Nephron (organoid): Measurements from ENCODE around the gene ODAD4.
"Not testable (repeated sequence)": the region's sequence is repeated elsewhere in the genome, so short reads cannot be mapped to it uniquely, and the experiment has no call there.

Experiments
- H3K27ac Mint-ChIP-seq, 3 experiments: 2 replicates each; pipeline ENCODE4 v1.8.0; 2020; ENCODE audit warnings: mixed read lengths in 3 of 3, mild to moderate bottlenecking in 2 of 3, moderate library complexity in 1 of 3
- H3K27me3 Mint-ChIP-seq: 2 replicates; pipeline ENCODE4 v1.8.0; 2021; ENCODE audit warnings: low read depth, mild to moderate bottlenecking, moderate library complexity, mixed read lengths
- H3K36me3 Mint-ChIP-seq: 2 replicates; pipeline ENCODE4 v1.8.0; 2020; ENCODE audit warnings: low read depth, mixed read lengths
- H3K4me1 Mint-ChIP-seq: 2 replicates; pipeline ENCODE4 v1.8.0; 2020; ENCODE audit warnings: mixed read lengths
- H3K4me3 Mint-ChIP-seq, 3 experiments: 2 replicates each; pipeline ENCODE4 v1.8.0; 2020; ENCODE audit warnings: mild to moderate bottlenecking in 3 of 3, mixed read lengths in 3 of 3, moderate library complexity in 2 of 3
- H3K9me3 Mint-ChIP-seq: 2 replicates; pipeline ENCODE4 v1.8.0; 2020; ENCODE audit warnings: mixed read lengths
- CTCF ChIP-seq, 3 experiments: fragments of 200-600 bp; sonication (generic); IDR thresholded peaks; one replicate each; pipeline ENCODE4 v1.5.0; 2021; ENCODE audit warnings: antibody characterized with exemption in 3 of 3; ENCODE audit not compliant: unreplicated experiment in 3 of 3

Gene ODAD4

DNA sequence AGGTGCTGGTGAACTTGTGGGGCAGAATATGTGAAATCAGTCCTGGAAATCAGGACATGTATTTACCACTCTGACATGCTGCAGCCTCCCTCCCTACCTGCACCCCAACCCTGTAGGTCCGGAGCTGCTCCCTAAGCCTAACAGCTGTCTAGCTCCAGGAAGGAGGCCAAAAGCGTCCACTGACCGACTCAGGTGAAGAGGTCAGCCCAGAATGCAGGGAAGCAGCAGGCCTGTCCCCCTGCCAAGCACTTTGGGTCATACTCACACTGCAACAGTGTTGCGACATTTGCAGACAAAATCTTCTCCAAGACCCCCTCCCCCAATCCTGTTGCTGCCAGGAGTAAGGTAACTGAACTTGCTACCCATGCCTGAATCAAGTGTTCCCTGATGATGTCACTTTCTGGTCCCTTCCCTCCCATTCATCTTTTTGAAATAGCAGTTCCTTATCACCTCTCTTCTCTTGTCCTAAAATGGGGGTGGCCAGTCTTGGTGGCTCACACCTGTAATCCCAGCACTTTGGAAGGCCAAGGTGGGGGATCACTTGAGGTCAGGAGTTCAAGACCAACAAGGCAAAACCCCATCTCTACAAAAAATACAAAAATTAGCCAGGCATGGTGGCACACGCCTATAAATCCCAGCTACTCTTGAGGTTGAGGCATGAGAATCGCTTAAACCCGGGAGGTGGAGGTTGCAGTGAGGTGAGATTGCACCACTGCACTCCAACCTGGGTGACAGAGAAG lies 10.4 kb upstream of the ODAD4 start:
- no peaks in the 10 kb centered on the region for H3K9me3 Mint-ChIP-seq
- no peaks in the 10 kb centered on the region for H3K27me3 Mint-ChIP-seq
- peaks cover 4% of the 10 kb centered on the region for H3K36me3 Mint-ChIP-seq
- H3K4me3 Mint-ChIP-seq, result peak overlapping the region; percentile 92 to 96 (median 95)
- H3K27ac Mint-ChIP-seq, result peak overlapping the region; percentile 48 to 92 (median 88)
- no peak for TF ChIP-seq CTCF (IDR thresholded peaks at IDR 0.05; ENCODE audit: unreplicated experiment in 3 of 3)
- H3K4me1 Mint-ChIP-seq, result peaks cover 33% of the 10 kb centered on the region

DNA sequence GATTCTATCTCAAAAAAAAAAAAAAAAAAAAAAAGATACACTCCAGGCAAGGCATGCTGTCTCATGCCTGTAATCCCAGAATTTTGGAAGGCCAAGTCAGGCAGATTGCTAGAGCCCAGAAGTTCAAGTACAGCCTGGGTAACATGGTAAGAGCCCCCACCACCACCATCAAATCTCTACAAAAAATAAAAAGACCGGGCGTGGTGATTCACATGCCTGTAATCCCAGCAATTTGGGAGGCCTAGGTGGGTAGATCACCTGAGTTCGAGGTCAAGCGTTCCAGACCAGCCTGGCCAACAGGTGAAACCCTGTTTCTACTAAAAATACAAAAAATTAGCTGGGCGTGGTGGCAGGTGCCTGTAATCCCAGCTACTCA lies 9.8 kb upstream of the ODAD4 start:
- Mint-ChIP-seq H3K4me3 (no peak overlapping the region), H3K4me1 (peaks cover 28% of the 10 kb centered on the region), H3K27ac (no peak overlapping the region), H3K27me3 (no peaks in the 10 kb centered on the region), H3K36me3 (peaks cover 4% of the 10 kb centered on the region), H3K9me3 (no peaks in the 10 kb centered on the region)
- no peak for TF ChIP-seq CTCF (IDR thresholded peaks at IDR 0.05; ENCODE audit: unreplicated experiment in 3 of 3)

- no peak for TF ChIP-seq CTCF (IDR thresholded peaks at IDR 0.05; ENCODE audit: unreplicated experiment in 3 of 3)
- Mint-ChIP-seq H3K4me1 (peaks cover 14% of the 10 kb centered on the region), H3K36me3 (no peaks in the 10 kb centered on the region), H3K4me3 (no peak overlapping the region), H3K9me3 (no peaks in the 10 kb centered on the region), H3K27ac (no peak overlapping the region), H3K27me3 (no peaks in the 10 kb centered on the region)
These were observed 4.3 kb upstream of the ODAD4 start for GRCh38 chr17:41925991-41926590.

DNA sequence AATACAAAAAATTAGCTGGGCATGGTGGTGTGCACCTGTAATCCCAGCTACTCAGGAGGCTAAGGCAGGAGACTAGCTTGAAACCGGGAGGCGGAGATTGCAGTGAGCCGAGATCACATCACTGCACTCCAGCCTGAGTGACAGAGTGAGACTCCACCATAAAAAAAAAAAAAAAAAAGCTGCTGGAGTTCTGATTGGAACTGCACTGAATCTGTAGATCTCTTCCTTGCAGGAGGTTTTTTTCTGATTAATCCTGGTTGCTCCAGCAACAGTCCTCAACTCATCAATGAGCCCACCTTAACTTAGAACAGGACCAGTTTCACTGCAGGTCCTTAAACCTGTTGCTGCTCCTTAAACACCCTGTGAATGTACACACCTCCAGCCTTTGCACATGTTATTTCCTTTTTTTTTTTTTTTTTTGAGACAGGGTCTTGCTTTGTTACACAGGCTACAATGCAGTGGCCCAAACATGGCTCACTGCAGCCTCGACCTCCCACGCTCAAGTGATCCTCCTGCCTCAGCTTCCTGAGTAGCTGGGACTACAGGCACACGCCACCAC lies 1.6 kb upstream of the ODAD4 start:
- H3K4me1 Mint-ChIP-seq, result peaks cover 14% of the 10 kb centered on the region
- H3K27ac Mint-ChIP-seq, result peak overlapping the region in 1 of 3 experiments; percentile 85
- no peaks in the 10 kb centered on the region for H3K27me3 Mint-ChIP-seq
- TF ChIP-seq CTCF (IDR thresholded peaks at IDR 0.05; ENCODE audit: unreplicated experiment in 3 of 3), result no peak
- peak overlapping the region in 2 of 3 experiments; percentile 88 to 91 for H3K4me3 Mint-ChIP-seq
- no peaks in the 10 kb centered on the region for H3K36me3 Mint-ChIP-seq
- H3K9me3 Mint-ChIP-seq, result no peaks in the 10 kb centered on the region

- not testable (repeated sequence) for H3K9me3 Mint-ChIP-seq, H3K27me3 Mint-ChIP-seq, H3K36me3 Mint-ChIP-seq
- peak overlapping the region; percentile 88 to 96 (median 91) for H3K4me3 Mint-ChIP-seq
- H3K27ac Mint-ChIP-seq, result peak overlapping the region; percentile 85 to 96 (median 91)
- peaks cover 14% of the 10 kb centered on the region for H3K4me1 Mint-ChIP-seq
These were observed 378 bp downstream of the ODAD4 start for GRCh38 chr17:41930833-41931156.

GRCh38 chr17:41931715-41932114 lies 1.3 kb downstream of the ODAD4 start:
- peaks cover 14% of the 10 kb centered on the region for H3K4me1 Mint-ChIP-seq
- H3K4me3 Mint-ChIP-seq, result peak overlapping the region; percentile 88 to 96 (median 91)
- H3K27ac Mint-ChIP-seq, H3K27me3 Mint-ChIP-seq, H3K9me3 Mint-ChIP-seq, H3K36me3 Mint-ChIP-seq: not testable (repeated sequence)
